GM21825 (cell line): ENCODE measurements around the gene KCNK6.
"Not testable (repeated sequence)": the region's sequence is repeated elsewhere in the genome, so short reads cannot be mapped to it uniquely, and the experiment has no call there.

Source experiments
- ATAC-seq: cut with Tn5 transposase; IDR thresholded peaks from one replicate; pipeline ENCODE4 v1.9.1; 2021; ENCODE audit warnings: mild to moderate bottlenecking, moderate library complexity; ENCODE audit not compliant: unreplicated experiment

Gene KCNK6

GRCh38 chr19:38360839-38361631 lies 41.4 kb downstream of the KCNK6 start:
- ATAC-seq: no peak

- no peak for ATAC-seq
These were observed 42.0 kb downstream of the KCNK6 start for GRCh38 chr19:38361633-38362075.

GRCh38 chr19:38362076-38362945 lies 42.7 kb downstream of the KCNK6 start:
- no peak for ATAC-seq

- not testable (repeated sequence) for ATAC-seq
These were observed 43.5 kb downstream of the KCNK6 start for GRCh38 chr19:38362946-38363688.

GRCh38 chr19:38367041-38367440 lies 47.4 kb downstream of the KCNK6 start:
- no peak for ATAC-seq

- no peak for ATAC-seq
These were observed 49.9 kb downstream of the KCNK6 start for GRCh38 chr19:38369584-38369983.

- ATAC-seq: no peak
These were observed 50.7 kb downstream of the KCNK6 start for GRCh38 chr19:38370299-38370698.

GRCh38 chr19:38371081-38371480 lies 51.4 kb downstream of the KCNK6 start:
- ATAC-seq: no peak

GRCh38 chr19:38373907-38374331 lies 54.3 kb downstream of the KCNK6 start:
- no peak for ATAC-seq

GRCh38 chr19:38374332-38375097 lies 54.9 kb downstream of the KCNK6 start, which contains the start of gene PSMD8:
PSMD8 (plus strand) TSS chr19:38374571; CDS start chr19:38374602, 31 bp downstream.
- peak; percentile 92 for ATAC-seq

GRCh38 chr19:38375098-38375493 lies 55.5 kb downstream of the KCNK6 start:
- no peak for ATAC-seq

- ATAC-seq: no peak
These were observed 56.1 kb downstream of the KCNK6 start for GRCh38 chr19:38375748-38376147.

GRCh38 chr19:38376576-38376975 lies 56.9 kb downstream of the KCNK6 start:
- ATAC-seq: no peak

GRCh38 chr19:38377052-38377451 lies 57.4 kb downstream of the KCNK6 start:
- no peak for ATAC-seq

GRCh38 chr19:38378866-38379265 lies 59.2 kb downstream of the KCNK6 start:
- no peak for ATAC-seq

GRCh38 chr19:38381138-38381537 lies 61.5 kb downstream of the KCNK6 start:
- no peak for ATAC-seq
